C4-2B (cell line): ENCODE measurements around the gene DACT3.

Experiments used
- ZFX ChIP-seq: fragments of 450-650 bp; IDR thresholded peaks from 2 replicates; pipeline ENCODE4 v1.6.1; 2017
- TF ChIP-seq, protein P1 (sequence below): fragments of 450-650 bp; conservative IDR thresholded peaks from 2 replicates; pipeline ENCODE4 v1.5.1; 2017; ENCODE audit warnings: mild to moderate bottlenecking

DNA sequence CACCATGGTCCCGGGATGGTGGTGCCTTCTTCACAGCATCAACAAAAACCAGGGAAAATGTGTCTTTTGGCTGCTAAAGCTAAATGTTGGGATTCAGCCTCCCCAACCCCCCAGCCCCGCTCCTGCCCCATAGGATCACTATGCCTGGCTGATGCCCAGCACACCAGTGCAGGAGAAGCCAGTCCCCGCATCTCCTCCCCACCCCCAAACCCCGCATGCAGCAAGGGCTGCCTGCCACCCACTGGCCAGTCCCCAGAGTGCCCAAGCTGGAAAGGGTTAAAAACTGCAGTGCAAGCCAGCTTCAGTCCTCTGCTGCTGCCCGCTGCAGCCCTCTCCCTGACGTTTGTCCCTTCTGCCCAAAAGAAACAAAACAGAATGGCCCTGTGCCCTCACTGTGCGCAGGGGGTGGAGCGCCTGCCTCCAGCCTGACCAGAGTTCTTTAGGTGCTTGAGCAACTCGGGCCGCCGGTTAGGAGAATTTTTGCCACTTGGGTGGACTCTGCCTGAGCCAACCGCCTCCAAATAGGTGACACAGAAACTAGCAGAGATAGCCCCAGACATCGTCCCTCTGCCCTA lies 56.1 kb downstream of the DACT3 start:
- TF ChIP-seq, protein P1, sequence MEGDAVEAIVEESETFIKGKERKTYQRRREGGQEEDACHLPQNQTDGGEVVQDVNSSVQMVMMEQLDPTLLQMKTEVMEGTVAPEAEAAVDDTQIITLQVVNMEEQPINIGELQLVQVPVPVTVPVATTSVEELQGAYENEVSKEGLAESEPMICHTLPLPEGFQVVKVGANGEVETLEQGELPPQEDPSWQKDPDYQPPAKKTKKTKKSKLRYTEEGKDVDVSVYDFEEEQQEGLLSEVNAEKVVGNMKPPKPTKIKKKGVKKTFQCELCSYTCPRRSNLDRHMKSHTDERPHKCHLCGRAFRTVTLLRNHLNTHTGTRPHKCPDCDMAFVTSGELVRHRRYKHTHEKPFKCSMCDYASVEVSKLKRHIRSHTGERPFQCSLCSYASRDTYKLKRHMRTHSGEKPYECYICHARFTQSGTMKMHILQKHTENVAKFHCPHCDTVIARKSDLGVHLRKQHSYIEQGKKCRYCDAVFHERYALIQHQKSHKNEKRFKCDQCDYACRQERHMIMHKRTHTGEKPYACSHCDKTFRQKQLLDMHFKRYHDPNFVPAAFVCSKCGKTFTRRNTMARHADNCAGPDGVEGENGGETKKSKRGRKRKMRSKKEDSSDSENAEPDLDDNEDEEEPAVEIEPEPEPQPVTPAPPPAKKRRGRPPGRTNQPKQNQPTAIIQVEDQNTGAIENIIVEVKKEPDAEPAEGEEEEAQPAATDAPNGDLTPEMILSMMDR = no peak
- no peak for TF ChIP-seq ZFX
